Measurements from ENCODE around the gene JTB. TPM values are rescaled to one million over a fixed set of nuclear protein-coding genes. Genes with fewer than 3 reads are reported as not detected.
A peak's percentile ranks its signal among the peaks of the same experiment; 100 is the strongest.
"Not testable (repeated sequence)": the region's sequence is repeated elsewhere in the genome, so short reads cannot be mapped to it uniquely, and the experiment has no call there.

JTB gene
- 58.7 TPM for total RNA-seq (ENCODE audit: unreplicated experiment)
- long read RNA-seq, transcript JTB-201 (5 exons, 1,287 nt), result major isoform, 30 of 38 reads
- long read RNA-seq, partial matches to known transcripts, result 5 of 38 reads
- long read RNA-seq, other reads (novel, unspliced or antisense), result 0 of 38 reads

DNA sequence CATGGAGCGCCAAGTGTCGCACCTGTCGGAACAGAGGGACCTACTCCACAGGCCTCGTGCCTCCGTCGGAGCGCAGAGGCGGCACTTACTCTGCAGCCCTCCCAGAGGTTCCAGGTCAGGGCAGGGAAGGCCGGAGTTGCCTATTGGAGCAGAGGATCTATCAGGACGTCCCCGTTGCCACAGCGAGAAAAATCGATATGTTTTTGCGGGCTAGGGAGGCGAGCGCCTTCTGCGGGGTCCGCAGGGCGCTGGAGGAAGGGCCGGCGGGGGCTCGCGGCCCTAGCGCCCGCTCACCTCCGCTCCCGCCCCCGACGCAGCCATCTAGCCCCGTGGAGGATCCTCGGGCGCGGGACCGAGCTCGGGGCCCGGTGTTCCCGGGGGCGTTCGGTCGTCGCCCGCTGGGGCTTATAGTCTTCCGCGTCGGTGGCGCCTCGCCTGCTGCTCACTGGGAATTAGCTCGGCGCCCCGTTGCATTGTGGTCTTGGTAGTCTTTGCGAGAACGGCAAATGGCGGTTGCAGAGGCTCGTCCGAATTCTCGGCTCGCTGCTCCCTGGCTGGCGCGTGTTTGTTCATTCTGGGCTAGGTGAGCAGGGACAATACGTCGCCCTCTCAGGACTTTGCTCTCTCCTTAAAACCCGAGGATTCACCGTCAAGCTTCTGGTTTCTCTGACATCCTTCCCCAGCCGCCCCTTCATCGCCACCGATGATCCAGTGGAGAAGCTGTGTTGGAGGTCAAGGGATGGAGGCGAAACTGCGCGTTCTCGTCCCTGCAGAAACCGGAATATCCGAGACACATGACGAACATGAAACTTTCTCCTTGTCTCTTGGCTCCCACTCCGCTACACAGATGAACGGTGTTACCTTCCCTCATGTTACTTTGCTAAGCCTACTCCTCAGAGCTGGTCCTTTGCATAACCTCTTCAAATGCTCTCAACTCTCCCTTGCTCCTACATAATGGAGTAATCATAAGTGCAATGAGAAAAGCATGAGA lies at the start of gene JTB:
TSS of gene JTB (minus strand) at position 425 of the 991 bp plus-strand sequence. CDS start at position 3, 422 bp downstream.
- peak within 1 kb of the TSS; percentile 98 for H3K4me3 Mint-ChIP-seq (ENCODE audit: unreplicated experiment)
- H3K4me1 Mint-ChIP-seq (ENCODE audit: unreplicated experiment), result peaks cover 64% of the 10 kb centered on the region
- no peaks in the 10 kb centered on the region for H3K9me3 Mint-ChIP-seq (ENCODE audit: unreplicated experiment)
- H3K27me3 Mint-ChIP-seq (ENCODE audit: unreplicated experiment), result peaks cover 3% of the 10 kb centered on the region
- TF ChIP-seq, protein P1, sequence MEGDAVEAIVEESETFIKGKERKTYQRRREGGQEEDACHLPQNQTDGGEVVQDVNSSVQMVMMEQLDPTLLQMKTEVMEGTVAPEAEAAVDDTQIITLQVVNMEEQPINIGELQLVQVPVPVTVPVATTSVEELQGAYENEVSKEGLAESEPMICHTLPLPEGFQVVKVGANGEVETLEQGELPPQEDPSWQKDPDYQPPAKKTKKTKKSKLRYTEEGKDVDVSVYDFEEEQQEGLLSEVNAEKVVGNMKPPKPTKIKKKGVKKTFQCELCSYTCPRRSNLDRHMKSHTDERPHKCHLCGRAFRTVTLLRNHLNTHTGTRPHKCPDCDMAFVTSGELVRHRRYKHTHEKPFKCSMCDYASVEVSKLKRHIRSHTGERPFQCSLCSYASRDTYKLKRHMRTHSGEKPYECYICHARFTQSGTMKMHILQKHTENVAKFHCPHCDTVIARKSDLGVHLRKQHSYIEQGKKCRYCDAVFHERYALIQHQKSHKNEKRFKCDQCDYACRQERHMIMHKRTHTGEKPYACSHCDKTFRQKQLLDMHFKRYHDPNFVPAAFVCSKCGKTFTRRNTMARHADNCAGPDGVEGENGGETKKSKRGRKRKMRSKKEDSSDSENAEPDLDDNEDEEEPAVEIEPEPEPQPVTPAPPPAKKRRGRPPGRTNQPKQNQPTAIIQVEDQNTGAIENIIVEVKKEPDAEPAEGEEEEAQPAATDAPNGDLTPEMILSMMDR (IDR thresholded peaks at IDR 0.05; ENCODE audit: unreplicated experiment), result no peak
- peak; percentile 81 for DNase-seq (ENCODE audit: low spot score)
- peaks cover 45% of the 10 kb centered on the region for H3K36me3 Mint-ChIP-seq (ENCODE audit: low read depth, unreplicated experiment)
- peak within 1 kb of the TSS; percentile 78 for H3K27ac Mint-ChIP-seq (ENCODE audit: unreplicated experiment)

DNA sequence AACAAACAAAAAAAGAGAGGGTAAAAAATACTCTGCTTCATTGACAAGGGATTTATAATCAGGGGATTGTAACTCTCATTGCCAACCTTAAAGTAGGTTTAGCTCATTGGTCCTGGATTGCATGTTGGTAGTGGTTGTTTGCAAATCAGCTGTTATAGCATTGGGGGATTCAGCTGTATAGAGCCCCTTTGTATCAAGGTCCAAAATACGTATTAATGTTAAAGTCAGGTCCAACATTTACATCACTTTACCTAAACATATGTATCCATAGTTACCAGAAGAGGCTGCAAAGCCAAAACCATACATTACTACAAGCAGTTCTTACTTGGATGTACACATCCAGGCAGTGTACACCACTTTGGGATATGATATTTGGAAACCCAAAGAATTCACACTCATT lies 42.5 kb upstream of the JTB start:
- DNase-seq (ENCODE audit: low spot score), result no peak
- Mint-ChIP-seq H3K9me3 (ENCODE audit: unreplicated experiment) (no peaks in the 10 kb centered on the region), H3K27me3 (ENCODE audit: unreplicated experiment) (peaks cover 3% of the 10 kb centered on the region), H3K4me1 (ENCODE audit: unreplicated experiment) (no peaks in the 10 kb centered on the region), H3K27ac (ENCODE audit: unreplicated experiment) (no peak overlapping the region), H3K36me3 (ENCODE audit: low read depth, unreplicated experiment) (no peaks in the 10 kb centered on the region), H3K4me3 (ENCODE audit: unreplicated experiment) (no peak overlapping the region)
- TF ChIP-seq, protein P1 (IDR thresholded peaks at IDR 0.05; ENCODE audit: unreplicated experiment), result no peak

DNA sequence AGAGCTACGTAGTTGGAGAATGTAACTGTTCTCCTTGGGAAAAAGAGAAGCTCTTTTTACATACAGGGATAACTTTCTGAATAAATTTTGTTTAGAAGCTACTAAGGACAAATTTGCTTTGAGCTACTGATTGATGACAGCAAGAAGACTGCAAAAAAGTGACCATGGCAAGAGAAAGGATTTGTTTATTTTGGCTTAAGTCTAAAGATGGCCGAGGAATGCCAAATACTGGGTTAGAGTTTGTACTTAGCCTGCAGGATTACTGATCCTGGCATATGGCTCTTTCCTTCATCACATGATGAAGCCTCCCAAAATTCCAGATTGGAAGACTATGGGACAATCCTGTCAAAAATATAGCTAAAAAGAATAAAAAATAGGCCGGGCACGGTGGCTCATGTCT lies 41.8 kb upstream of the JTB start:
- Mint-ChIP-seq H3K27me3 (ENCODE audit: unreplicated experiment) (peaks cover 3% of the 10 kb centered on the region), H3K4me3 (ENCODE audit: unreplicated experiment) (no peak overlapping the region), H3K27ac (ENCODE audit: unreplicated experiment) (no peak overlapping the region), H3K9me3 (ENCODE audit: unreplicated experiment) (no peaks in the 10 kb centered on the region), H3K36me3 (ENCODE audit: low read depth, unreplicated experiment) (no peaks in the 10 kb centered on the region), H3K4me1 (ENCODE audit: unreplicated experiment) (no peaks in the 10 kb centered on the region)
- TF ChIP-seq, protein P1 (IDR thresholded peaks at IDR 0.05; ENCODE audit: unreplicated experiment), result no peak
- DNase-seq (ENCODE audit: low spot score), result no peak

DNA sequence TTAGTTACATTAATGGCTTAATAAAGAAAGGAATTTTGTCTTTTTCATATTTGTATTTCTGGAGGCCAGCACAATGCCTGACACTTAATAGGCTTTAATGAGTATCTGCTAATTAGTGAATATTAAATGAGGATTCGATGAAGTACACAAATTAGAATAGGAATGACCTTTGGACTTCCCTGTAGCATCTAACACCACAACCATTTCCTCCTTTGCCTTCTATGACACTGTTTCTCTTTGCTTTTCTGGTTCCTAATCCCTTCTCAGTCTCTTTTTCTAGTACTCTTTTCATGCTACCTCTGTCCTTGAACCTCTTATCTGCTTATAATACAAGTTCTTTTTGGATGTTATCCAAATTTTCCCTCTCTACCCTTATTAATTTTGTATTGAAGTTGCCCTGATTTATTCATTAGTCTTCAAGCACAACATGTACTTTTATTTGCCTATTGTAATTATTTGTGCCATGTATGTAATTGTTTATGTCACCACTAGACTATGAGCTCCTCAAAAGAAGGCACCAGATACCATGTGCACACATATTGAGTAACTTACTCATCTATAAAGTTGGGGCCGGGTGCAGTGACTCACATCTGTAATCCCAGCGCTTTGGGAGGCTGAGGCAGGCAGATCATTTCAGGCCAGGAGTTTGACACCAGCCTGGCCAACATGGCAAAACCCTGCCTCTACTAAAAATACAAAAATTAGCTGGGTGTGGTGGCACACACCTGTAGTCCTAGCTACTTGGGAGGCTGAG lies 36.9 kb upstream of the JTB start:
- H3K9me3 Mint-ChIP-seq (ENCODE audit: unreplicated experiment), result no peaks in the 10 kb centered on the region
- H3K36me3 Mint-ChIP-seq (ENCODE audit: low read depth, unreplicated experiment), result no peaks in the 10 kb centered on the region
- H3K4me1 Mint-ChIP-seq (ENCODE audit: unreplicated experiment), result no peaks in the 10 kb centered on the region
- H3K27me3 Mint-ChIP-seq (ENCODE audit: unreplicated experiment), result peaks cover 3% of the 10 kb centered on the region
- TF ChIP-seq, protein P1 (IDR thresholded peaks at IDR 0.05; ENCODE audit: unreplicated experiment), result no peak
- no peak overlapping the region for H3K27ac Mint-ChIP-seq (ENCODE audit: unreplicated experiment)
- no peak overlapping the region for H3K4me3 Mint-ChIP-seq (ENCODE audit: unreplicated experiment)
- no peak for DNase-seq (ENCODE audit: low spot score)

DNA sequence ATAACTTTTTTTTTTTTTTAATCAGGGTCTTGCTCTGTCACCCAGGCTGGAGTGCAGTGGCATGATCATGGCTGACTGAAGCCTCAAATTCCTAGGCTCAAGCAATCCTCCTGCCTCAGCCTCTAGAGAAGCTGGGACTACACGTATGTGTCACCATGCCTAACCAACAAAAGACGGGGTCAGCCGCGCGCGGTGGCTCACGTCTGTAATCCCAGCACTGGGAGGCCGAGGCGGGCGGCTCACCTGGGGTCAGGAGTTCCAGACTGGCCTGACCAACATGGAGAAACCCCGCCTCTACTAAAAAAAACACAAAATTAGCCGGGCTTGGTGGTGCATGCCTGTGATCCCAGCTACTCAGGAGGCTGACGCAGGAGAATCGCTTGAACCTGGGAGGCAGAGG lies 35.1 kb upstream of the JTB start:
- not testable (repeated sequence) for DNase-seq (ENCODE audit: low spot score); H3K9me3 Mint-ChIP-seq (ENCODE audit: unreplicated experiment); H3K4me1 Mint-ChIP-seq (ENCODE audit: unreplicated experiment); H3K36me3 Mint-ChIP-seq (ENCODE audit: low read depth, unreplicated experiment); H3K27me3 Mint-ChIP-seq (ENCODE audit: unreplicated experiment); H3K4me3 Mint-ChIP-seq (ENCODE audit: unreplicated experiment); H3K27ac Mint-ChIP-seq (ENCODE audit: unreplicated experiment)
